Fibroblast of skin of left biceps (primary cell): ENCODE results near the gene SERHL2.
"Not testable (repeated sequence)": the region's sequence is repeated elsewhere in the genome, so short reads cannot be mapped to it uniquely, and the experiment has no call there.

ENCODE experiments used
- DNase-seq, 2 experiments: peaks; one replicate each; pipeline ENCODE4 v3.0.0-alpha.2; 2013; ENCODE audit warnings: low read depth in 2 of 2

SERHL2 gene

DNA sequence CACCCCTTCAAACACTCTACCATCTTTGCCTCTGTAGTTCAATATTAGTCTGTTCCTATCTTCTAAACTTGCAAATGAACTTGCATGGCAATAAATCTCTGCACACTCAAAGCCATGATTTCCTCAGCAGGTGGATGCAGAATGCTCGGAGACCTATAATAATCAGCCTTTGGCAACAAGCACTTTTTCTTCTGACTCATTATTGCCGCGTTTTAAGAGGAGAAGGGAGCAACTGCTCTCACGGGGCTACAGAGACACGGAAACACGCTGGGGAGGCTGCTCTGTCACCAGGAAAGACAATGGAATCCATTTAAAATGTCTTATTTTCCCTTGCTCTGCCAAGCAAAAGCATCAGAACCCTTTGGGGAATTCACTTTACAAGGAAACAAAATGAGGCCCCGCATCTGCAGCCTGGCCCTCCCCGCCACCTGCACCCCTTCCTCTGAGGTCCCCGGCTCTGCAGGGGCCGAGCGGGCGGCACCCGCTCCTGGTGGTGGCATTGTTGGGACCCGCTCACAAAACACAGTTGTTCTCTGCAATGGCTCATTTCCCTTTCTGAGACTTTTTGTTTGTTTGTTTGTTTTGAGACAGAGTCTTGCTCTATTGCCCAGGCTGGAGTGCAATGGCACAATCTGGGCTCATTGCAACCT, 18.5 kb upstream of the SERHL2 start:
- DNase-seq = not testable (repeated sequence)

DNA sequence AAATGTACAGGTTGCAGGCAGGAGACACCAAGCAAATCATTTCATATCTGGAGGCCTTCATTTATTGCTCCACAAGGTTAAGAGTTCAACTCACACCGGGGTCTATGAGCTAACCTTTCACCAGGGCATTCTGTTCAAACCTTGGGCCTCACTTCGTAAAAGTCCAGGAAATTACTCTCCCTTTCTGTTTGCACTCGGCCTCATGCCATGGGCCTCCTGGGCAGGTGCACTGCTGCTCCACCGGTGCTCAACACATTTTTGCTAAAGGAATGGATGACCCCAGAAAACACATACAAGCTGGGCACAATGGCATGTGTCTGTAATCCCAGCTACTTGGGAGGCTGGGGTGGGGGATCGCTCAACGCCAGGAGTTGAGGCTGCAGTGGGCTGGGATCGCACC, 17.6 kb upstream of the SERHL2 start:
- no peak for DNase-seq

DNA sequence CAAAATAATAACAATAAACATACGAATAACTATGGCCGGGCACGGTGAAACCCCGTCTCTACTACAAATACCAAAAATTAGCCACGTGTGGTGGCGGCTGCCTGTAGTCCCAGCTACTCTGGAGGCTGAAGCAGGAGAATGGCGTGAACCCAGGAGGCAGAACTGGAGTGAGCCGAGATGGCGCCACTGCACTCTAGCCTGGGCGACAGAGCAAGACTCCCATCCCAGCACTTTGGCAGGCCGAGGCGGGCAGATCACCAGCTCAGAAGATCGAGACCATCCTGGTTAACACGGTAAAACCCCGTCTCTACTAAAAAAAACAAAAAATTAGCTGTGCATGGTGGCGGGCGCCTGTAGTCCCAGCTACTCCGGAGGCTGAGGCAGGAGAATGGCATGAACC, 17.1 kb upstream of the SERHL2 start:
- not testable (repeated sequence) for DNase-seq

DNA sequence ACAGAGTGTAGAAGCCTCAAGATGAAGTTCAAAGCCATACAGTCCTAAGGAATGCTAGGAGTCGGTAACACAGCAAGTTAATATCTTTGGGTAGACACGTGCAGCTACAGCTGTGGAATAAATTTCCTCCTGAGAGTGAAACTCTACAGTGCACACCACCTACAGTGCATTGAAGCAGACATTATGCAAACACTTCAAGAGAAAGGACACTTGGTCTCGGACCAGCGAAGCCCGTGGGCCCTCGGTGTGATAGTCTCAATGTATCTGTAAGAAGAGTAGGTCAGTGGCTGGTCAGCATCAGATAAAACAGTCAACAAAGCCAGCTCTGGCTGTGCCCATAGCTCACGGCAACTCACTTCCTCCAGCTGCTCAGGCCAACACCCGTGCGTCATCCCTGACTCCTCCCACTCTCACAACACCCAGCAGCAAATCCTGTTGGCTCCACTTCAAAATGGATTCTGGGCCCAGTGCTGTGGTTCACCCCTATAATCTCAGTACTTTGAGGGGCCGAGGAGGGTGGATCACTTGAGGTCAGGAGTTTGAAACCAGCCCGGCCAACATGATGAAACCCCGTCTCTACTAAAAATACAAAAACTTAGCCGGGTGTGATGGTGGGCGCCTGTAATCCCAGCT, 16.4 kb upstream of the SERHL2 start:
- not testable (repeated sequence) for DNase-seq

DNA sequence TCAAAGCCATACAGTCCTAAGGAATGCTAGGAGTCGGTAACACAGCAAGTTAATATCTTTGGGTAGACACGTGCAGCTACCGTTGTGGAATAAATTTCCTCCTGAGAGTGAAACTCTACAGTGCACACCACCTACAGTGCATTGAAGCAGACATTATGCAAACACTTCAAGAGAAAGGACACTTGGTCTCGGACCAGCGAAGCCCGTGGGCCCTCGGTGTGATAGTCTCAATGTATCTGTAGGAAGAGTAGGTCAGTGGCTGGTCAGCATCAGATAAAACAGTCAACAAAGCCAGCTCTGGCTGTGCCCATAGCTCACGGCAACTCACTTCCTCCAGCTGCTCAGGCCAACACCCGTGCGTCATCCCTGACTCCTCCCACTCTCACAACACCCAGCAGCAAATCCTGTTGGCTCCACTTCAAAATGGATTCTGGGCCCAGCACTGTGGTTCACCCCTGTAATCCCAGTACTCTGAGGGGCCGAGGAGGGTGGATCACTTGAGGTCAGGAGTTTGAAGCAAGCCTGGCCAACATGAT, 14.5 kb upstream of the SERHL2 start:
- DNase-seq = not testable (repeated sequence)

DNA sequence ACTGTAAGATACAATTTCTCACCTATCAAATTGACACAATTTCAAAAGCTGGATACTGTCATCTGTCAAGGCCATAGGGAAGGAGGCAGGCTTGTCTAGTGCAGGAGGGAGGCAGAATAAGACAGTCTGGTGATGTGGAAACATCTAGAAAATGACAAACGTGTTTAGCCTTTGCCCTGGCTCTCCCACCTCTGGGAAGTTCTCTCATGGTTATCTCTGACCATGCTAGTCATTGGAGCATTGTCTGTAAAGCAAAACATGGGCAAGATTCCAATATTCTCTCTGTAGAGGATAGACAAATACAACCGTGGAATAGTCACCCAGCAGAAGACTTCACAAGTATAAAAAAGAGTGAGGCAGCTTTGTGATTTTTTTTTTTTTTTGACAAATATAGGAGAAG, 9.1 kb upstream of the SERHL2 start:
- DNase-seq = no peak

DNA sequence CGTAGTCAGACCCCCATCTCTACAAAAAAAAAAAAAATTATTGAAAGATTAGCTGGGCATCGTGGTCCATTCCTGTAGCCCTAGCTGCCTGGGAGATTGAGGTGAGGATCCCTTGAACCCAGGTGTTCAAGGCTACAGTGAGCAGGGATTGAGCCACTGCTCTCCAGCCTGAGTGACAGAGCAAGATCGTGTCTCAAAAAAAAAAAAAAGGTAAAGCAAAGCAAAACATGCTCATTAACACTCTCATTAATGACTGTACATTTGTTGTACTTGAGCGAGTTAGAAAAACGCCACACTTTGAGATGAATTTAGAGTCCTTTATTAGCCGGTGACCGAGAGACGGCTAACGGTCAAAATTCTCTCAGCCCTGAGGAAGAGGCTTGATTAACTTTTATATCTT, 6.2 kb upstream of the SERHL2 start:
- no peak for DNase-seq

DNA sequence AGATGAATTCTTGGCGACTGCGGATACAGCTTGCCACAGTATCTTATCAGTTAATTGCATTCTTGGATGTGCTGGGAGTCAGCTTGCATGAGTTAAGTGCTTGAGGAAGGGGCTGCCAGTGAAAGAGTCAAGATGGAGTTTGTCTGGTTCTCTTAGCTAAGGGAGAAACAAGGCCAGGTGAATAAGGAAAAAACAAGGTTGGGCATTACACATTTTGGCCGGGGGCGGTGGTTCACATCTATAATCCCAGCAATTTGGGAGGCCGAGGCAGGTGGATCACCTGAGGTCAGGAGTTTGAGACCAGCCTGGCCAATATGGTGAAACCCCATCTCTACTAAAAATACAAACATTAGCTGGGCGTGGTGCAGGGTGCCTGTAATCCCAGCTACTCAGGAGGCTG, 5.6 kb upstream of the SERHL2 start:
- not testable (repeated sequence) for DNase-seq

DNA sequence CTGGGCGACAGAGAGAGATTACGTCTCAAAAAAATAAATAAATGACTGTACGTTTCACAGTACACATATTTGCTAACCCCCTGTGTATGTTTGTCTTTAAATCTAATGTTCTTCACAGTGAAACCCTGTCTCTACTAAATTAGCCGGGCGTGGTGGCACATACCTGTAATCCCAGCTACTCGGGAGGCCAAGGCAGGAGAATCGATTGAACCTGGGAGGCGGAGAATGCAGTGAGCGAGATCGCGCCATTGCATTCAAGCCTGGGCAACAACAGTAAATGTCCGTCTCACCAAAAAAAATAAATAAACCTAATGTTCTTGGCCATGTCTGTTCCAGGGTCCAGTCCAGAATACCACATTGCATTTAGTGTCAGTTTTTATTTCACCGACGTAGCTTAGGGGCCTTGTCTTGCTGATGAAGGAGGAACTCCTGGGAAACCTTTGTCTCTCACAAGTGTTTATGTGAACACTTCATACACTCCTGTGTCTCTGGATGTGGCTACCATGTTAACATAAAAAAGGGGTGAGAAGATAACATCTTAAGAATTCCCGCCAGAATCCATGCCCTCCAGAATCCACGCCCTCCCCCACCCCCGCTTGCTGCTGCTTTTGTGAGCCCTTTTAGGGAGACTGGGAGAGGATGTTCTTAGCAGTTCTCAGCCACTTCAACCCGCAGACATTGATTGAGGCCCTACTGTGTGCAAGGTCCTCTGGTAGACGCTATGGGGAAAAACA, 5.0 kb upstream of the SERHL2 start:
- DNase-seq = no peak

DNA sequence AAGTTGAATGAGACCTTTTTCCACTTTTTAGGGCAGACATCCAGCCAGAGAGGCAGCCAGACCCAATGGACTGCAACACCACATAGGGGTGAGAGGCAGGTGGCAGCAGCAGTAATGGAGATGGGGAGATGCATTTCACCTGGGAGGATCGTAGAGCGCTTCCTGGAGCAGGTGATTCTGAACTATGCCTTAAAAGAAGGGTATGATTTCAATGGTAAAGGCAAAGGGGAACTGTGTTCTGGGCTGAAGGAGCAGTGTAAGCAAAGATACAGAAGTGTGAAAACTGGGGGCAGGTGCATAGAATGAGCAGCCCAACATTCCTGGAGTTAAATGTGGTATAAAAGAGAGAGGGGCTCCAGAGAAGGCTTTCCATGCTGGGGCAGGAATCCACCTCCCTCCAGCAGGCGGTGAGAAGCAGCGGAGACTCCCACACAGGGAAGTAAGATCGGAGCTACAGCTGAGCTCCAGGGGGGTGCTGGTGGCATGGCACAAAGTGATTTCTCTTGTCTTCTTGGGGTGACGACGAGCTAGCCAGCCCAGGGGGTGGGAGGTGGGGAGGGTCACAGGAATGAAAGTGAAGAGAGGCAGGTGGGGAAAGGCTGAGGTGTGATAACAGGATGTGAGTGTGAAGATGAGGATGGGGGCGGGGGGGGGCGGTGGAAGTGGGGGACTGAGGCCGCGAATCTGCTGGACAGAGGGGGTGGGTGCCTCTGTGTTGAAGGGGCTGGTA, 4.3 kb upstream of the SERHL2 start:
- DNase-seq = no peak

DNA sequence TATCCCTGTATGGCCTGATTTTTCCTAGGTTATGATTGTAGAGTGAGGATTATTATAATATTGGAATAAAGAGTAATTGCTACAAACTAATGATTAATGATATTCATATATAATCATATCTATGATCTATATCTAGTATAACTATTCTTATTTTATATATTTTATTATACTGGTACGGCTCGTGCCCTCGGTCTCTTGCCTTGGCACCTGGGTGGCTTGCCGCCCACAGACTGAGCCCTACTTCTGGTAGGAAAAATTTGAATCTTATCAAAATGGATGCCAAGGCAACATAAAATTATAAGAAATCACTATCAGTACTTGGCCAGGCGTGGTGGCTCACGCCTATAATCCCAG, 1.5 kb upstream of the SERHL2 start:
- not testable (repeated sequence) for DNase-seq

DNA sequence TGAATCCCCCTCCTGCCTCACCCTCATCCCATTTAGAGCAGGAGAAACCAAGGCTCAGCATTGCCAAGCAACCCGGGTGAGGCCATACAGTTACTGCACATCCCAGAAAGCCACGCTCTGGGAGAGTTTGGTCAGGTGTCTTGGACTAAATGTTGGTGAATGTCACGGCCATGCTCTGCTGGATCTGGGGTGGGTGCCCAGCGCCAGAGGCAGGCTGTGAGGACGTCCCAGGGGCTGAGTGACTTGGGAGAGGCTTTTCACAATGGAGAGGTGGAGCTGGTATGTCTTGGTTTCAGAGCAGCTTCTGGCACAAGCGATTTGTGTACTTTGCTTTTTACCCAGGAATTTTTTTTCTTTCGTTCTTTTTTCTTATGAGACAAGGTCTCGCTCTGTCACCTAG, 6.6 kb downstream of the SERHL2 start:
- no peak for DNase-seq

DNA sequence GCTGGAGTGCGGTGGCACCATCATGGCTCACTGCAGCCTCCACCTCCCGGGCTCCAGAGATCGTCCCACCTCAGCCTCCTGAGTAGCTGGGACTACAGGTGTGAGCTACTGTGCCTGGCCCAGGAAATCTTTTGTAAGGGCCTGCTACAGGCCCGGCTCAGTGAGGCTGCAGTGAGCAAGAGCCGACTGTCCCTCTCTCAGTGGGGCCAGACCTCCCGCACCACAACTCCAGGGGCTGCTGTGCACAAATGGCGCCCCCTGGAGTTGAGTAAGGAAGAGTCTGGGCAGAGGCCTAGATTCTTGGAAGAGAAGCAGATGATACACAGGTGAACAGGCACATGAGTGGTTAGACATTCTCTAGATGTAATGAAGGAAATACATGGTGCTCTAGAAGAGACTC, 7.0 kb downstream of the SERHL2 start:
- no peak for DNase-seq

DNA sequence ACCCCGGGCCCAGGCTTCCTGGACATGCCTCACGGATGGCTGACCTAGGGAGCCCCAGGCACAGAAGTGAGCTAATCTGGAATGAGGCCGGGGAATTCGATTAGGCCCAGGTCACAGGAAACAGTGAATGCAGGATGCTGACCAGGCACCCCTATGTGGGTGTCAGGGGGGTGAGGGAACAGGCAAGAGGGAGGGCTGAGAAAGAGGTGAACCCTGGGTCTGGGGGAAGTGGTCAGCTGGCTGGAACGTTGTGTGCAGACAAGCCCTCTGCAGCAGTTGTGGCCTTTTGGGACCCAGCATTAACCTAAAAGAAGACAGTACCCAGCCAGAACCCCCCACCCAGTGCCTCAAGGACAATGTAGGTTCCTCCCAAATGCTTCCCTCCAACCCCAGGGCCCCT, 8.1 kb downstream of the SERHL2 start:
- no peak for DNase-seq

DNA sequence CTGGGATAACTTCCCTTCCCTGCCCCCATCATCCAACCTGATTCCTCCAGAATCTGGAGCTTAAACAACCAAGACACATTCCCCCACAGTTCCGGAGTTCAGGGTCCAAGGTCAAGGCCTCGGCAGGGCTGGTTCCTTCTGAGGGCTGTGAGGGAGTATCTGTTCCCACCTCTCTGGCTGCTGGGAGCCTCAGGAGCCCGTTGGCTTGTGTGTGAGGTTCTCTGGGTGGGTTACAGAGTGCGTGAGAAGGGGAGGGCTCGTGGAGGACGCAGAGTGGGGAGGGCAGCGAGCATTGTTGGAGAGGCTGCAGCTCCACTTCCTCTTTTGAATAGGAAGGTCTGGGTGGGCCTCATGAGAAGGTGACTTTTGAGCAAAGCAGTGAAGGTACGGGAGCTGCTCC, 8.5 kb downstream of the SERHL2 start:
- DNase-seq = no peak

DNA sequence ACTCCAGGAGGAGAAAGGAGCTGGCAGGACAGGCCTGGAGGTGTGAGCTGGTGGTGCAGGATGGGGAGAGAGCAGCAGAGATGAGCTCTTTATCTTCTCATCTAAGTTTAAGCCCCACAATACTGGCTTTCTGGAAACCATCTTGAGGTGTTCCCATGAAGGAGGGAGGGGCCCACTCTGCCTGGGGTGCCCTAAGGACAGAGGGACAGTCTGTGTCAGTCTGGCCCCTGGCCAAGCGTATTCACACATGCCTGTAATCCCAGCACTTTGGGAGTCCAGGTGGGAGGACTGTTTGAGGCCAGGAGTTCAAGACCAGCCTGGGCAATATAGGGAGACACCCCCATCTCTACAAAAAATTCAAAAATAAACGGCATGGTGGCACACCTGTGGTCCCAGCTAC, 8.9 kb downstream of the SERHL2 start:
- no peak for DNase-seq

DNA sequence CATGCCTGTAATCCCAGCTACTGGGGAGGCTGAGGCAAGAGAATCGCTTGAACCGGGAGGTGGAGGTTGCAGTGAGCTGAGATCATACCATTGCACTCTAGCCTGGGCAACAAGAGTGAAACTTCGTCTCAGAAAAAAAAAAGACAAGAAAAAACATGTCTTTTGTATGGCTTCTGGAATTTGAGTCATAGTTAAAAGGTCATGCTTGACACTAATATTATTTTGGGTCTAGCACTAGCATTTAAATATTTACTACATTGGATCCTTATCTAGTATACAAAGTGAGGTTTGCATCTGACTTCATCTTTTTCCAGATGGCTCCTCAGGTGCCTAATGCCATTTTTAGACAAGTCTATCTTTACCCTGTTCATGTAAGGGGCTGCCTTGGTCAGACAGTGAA, 10.2 kb downstream of the SERHL2 start:
- not testable (repeated sequence) for DNase-seq

DNA sequence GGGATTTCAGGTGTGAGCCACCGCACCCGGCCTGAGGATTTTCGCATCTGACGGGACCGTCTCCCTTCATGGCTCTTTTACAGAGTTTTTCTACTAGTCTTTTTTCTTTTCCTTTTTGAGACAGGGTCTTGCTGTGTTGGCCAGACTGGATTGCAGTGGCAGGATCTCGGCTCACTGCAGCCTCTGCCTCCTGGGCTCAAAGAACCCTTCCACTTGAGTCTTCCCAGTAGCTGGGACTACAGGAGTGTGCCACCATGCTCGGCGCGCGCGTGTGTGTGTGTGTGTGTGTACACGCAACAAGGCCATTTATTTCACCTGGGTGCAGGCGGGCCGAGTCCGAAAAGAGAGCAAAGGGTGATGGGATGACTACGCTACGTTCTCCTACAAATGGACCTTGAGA, 10.9 kb downstream of the SERHL2 start:
- no peak for DNase-seq

DNA sequence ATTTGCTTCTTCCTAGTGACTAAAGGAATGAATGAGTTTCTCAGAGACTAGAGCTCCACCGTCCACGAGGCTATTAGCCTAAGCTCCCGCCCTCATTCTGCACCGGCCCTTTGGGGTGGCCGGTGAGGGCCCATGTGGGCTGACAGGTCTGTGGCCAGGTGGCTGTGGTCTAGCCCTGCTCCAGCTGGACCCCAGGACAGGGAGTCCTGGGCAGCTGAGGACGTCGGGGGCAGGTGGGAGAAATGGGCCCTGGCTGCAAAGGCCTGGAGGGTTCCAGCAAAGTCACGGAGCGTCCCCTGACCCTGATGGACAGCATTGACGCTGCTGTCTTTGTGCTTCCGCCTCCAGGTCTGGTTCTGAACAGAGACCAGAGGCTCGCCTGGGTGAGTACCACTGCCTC, 12.2 kb downstream of the SERHL2 start:
- DNase-seq = no peak

DNA sequence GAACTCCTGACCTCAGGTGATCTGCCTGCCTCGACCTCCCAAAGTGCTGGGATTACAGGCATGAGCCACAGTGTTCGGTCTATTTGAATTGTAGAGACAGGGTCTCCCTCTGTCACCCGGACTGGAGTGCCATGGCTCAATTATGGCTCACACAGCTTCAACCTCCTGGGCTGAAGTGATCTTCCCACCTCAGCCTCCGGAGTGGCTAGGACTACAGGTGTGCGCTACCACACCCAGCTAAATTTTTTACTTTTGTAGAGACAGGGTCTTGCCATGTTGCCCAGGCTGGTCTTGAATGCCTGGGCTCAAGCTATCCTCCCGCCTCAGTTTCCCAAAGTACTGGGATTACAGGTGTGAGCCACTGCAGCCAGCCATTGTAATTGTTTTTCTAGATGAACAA, 14.2 kb downstream of the SERHL2 start:
- DNase-seq = not testable (repeated sequence)

DNA sequence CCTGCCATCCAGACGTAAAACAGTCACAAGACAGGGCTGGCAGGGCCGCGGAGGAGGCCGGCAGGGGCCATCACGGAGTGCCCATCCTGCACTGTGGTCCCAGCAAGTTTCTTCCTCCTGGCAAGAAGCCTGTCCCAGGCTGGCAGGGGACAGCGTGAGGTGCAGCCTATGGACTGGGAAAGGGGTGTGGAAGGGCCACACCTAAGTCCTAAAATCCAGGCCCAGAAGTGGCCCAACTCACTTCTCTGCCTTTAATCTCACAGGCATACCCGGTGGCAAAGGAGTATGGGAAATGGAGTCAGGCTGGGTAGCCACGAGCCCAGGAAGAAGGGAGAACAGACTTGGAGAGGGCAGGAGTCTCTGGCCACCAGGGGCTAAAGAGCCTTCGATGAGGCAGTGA, 16.8 kb downstream of the SERHL2 start:
- not testable (repeated sequence) for DNase-seq

DNA sequence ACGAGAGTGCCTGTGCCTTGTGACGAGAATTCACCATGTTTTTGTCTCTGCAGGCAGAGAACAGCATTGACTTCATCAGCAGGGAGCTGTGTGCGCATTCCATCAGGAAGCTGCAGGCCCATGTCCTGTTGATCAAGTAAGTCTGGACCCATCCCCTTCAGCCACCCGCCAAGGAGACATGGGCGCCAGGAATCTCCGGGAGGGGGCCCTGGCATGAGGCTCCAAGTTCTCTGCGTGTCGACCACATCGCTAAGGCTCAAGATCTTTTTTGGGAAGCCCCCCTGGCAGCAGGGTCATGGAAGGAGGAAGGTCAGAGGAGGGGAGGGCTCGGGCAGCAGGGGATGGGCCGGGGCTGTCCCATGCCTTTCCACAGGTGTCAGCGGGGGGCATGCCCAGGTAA, 17.3 kb downstream of the SERHL2 start:
- not testable (repeated sequence) for DNase-seq
